HepG2 (cell line): ENCODE data around the gene FALEC. TPM values are rescaled to one million over a fixed set of nuclear protein-coding genes. Genes with fewer than 3 reads are reported as not detected.

ENCODE experiments used
- ATF7 ChIP-seq, 2 experiments: fragments of 450-650 bp in 1 of 2; sonication (generic) in 1 of 2; formaldehyde crosslinking in 1 of 2; IDR thresholded peaks; 2 replicates each; pipeline versions ENCODE4 v1.4.0 to v1.6.1; 2016 to 2020; ENCODE audit warnings: antibody characterized with exemption in 1 of 2, mild to moderate bottlenecking in 1 of 2, missing genetic modification reagents in 1 of 2
- BRD4 ChIP-seq: sonication (generic); formaldehyde crosslinking; IDR thresholded peaks from 2 replicates; pipeline ENCODE4 v1.4.0; 2020; ENCODE audit warnings: missing genetic modification reagents
- CHCHD3 ChIP-seq: sonication (generic); formaldehyde crosslinking; IDR thresholded peaks from 2 replicates; pipeline ENCODE4 v1.8.0; 2022; ENCODE audit warnings: mild to moderate bottlenecking, missing genetic modification reagents, moderate library complexity
- CHD4 ChIP-seq: fragments of 200-600 bp; sonication (generic); IDR thresholded peaks from 2 replicates; pipeline ENCODE4 v1.7.0; 2017; ENCODE audit warnings: mild to moderate bottlenecking, low read length, borderline replicate concordance
- DR1 ChIP-seq: sonication (generic); formaldehyde crosslinking; IDR thresholded peaks from 2 replicates; pipeline ENCODE4 v1.8.0; 2021; ENCODE audit warnings: mild to moderate bottlenecking, missing genetic modification reagents, inconsistent platforms
- HCFC1 ChIP-seq: fragments of 150-350 bp; IDR thresholded peaks from 2 replicates; pipeline ENCODE4 v1.6.1; 2014; ENCODE audit warnings: low read depth, low read length
- HOXA9 ChIP-seq: sonication (generic); formaldehyde crosslinking; IDR thresholded peaks from 2 replicates; pipeline ENCODE4 v1.8.1; 2022; ENCODE audit warnings: missing genetic modification reagents, mild to moderate bottlenecking, moderate library complexity, borderline replicate concordance
- IKZF4 ChIP-seq: sonication (generic); formaldehyde crosslinking; IDR thresholded peaks from 2 replicates; pipeline ENCODE4 v1.5.1; 2020; ENCODE audit warnings: borderline replicate concordance, mild to moderate bottlenecking, low read depth, missing genetic modification reagents; ENCODE audit errors: not compliant biosample characterization
- MIER3 ChIP-seq: IDR thresholded peaks from 2 replicates; pipeline ENCODE4 v1.6.1; 2016; ENCODE audit warnings: missing compliant biosample characterization, borderline replicate concordance
- MYPOP ChIP-seq: sonication (generic); formaldehyde crosslinking; IDR thresholded peaks from 2 replicates; pipeline ENCODE4 v1.8.1; 2023; ENCODE audit warnings: mild to moderate bottlenecking, moderate library complexity, missing genetic modification reagents
- RAD51 ChIP-seq: fragments of 450-650 bp; IDR thresholded peaks from 2 replicates; pipeline ENCODE4 v1.6.1; 2016; ENCODE audit warnings: borderline replicate concordance
- RFX3 ChIP-seq: IDR thresholded peaks from 2 replicates; pipeline ENCODE4 v1.6.1; 2016; ENCODE audit warnings: missing biosample characterization, missing genetic modification reagents
- SATB2 ChIP-seq: sonication (generic); formaldehyde crosslinking; IDR thresholded peaks from 2 replicates; pipeline ENCODE4 v1.5.0; 2020; ENCODE audit warnings: missing genetic modification reagents
- SIN3A ChIP-seq: IDR thresholded peaks from 2 replicates; pipeline ENCODE4 v1.6.1; 2011; ENCODE audit warnings: low read depth, mild to moderate bottlenecking, control low read depth, low read length, borderline replicate concordance
- SYNCRIP ChIP-seq: fragments of 200-400 bp; formaldehyde crosslinking; IDR thresholded peaks from 2 replicates; pipeline ENCODE4 v1.6.1; 2018; ENCODE audit warnings: mild to moderate bottlenecking, low read depth, low read length; ENCODE audit not compliant: insufficient read depth
- XRCC5 ChIP-seq: fragments of 200-400 bp; formaldehyde crosslinking; optimal IDR thresholded peaks from 2 replicates; pipeline ENCODE3; 2017; ENCODE audit warnings: mild to moderate bottlenecking, low read length
- ZBTB21 ChIP-seq: sonication (generic); formaldehyde crosslinking; IDR thresholded peaks from 2 replicates; pipeline ENCODE4 v1.4.0; 2020; ENCODE audit warnings: missing genetic modification reagents
- ZEB1 ChIP-seq: IDR thresholded peaks from 2 replicates; pipeline ENCODE4 v1.6.1; 2012; ENCODE audit warnings: mild to moderate bottlenecking, low read depth, inconsistent platforms; ENCODE audit not compliant: insufficient replicate concordance
- ZNF205 ChIP-seq: IDR thresholded peaks from 2 replicates; pipeline ENCODE4 v1.6.1; 2018; ENCODE audit warnings: missing biosample characterization, missing genetic modification reagents
- ZNF230 ChIP-seq: sonication (generic); formaldehyde crosslinking; IDR thresholded peaks from 2 replicates; pipeline ENCODE4 v1.4.0; 2020; ENCODE audit warnings: mild to moderate bottlenecking, missing genetic modification reagents
- ZNF263 ChIP-seq: sonication (generic); formaldehyde crosslinking; IDR thresholded peaks from 2 replicates; pipeline ENCODE4 v1.4.0; 2020; ENCODE audit warnings: missing genetic modification reagents
- ZZZ3 ChIP-seq: sonication (generic); formaldehyde crosslinking; IDR thresholded peaks from 2 replicates; pipeline ENCODE4 v1.4.0; 2020; ENCODE audit warnings: missing genetic modification reagents, mild to moderate bottlenecking, borderline replicate concordance
- polyA plus RNA-seq, 8 experiments: library from polyadenylated mRNA; depleted of rRNA in 3 of 8; stranded (reverse) in 7 of 8; unstranded in 1 of 8; fragments of >200 nt; fragmentation: Illumina TruSeq in 4 of 8; extraction: Trizol in 4 of 8; gene quantifications; 2 replicates each; pipeline versions ENCODE4 v1.2.1 to v1.2.3, GENCODE V29; 2011 to 2016; ENCODE audit warnings: low read depth in 4 of 8, missing spikeins in 1 of 8, mixed read lengths in 1 of 8; ENCODE audit not compliant: insufficient read depth in 1 of 8
- total RNA-seq, 5 experiments: library from RNA; depleted of rRNA; stranded (reverse); fragments of >200 nt; fragmentation: Illumina TruSeq; extraction: Trizol; gene quantifications; 2 replicates each; pipeline ENCODE4 v1.2.3, GENCODE V29; 2016; ENCODE audit warnings: low read depth in 1 of 5
- TF ChIP-seq, protein P1 (sequence below): sonication (generic); formaldehyde crosslinking; IDR thresholded peaks from 2 replicates; pipeline ENCODE4 v1.4.0; 2020; ENCODE audit warnings: missing genetic modification reagents
- TF ChIP-seq, protein P2 (sequence below): sonication (generic); formaldehyde crosslinking; IDR thresholded peaks from 2 replicates; pipeline ENCODE4 v1.4.0; 2020; ENCODE audit warnings: mild to moderate bottlenecking, missing genetic modification reagents
- TF ChIP-seq, protein P3 (sequence below): sonication (generic); formaldehyde crosslinking; IDR thresholded peaks from 2 replicates; pipeline ENCODE4 v1.5.0; 2020; ENCODE audit warnings: mild to moderate bottlenecking, missing genetic modification reagents
- TF ChIP-seq, protein P4 (sequence below): sonication (generic); formaldehyde crosslinking; conservative IDR thresholded peaks from 2 replicates; pipeline ENCODE4 v1.4.0; 2020; ENCODE audit warnings: missing genetic modification reagents

FALEC gene
- total and polyA plus RNA-seq, 2 of the 13 experiments (the other 11 are each of a cell fraction or from before 2014, with no cell fraction given): 0.33 to 0.71 TPM

DNA sequence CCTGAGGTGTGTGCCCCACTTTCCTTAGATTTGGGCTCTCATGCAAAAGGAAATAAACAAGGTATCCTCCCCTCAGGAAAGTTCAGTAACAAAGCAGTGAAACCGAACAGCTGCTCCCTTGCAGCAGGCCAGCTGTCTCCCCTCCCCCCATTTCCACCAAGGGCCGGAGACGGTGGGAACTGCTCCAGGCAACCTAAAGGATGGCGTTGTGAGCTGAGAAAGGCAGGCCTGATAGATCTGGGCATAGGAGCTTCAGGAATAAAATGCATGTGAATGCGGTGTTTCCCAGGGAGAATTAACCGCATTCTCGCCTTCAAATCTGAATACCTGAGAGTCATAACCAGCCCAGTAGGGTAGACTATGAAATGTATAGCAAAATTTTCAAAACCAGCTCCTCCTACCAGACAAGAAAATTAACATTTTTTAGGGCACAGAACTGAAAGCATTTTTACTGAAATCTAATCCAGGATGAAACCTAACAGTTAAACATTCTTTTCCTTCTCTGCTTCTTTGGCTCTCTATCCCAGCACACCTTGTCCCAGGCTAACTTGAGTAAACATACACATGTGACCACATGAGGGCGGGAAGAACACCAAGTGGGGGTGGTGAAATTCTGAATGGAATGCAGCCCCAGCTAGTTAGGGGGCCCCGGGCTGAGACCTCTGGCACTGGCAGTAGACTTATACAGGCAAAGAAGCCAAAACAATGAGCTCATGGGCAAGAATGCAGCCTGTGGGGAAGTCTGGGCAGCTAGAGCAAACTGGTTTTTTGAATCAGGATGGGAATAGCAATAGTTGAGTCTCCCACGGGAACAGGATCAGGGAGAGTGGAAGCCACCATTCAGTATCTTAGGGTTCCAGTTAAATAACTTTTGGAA is 52.4 kb downstream of the FALEC start (continued):
- TF ChIP-seq ZEB1 (no peak), CHD4 (no peak), ZNF263 (CRISPR knock-in tag) (no peak; the same call in 1 of the 2 replicates), ATF7 (IDR thresholded peaks at IDR 0.05) (no peak), ATF7 (CRISPR knock-in tag; IDR thresholded peaks at IDR 0.05) (peak; percentile 20; the same call in 1 of the 2 replicates), ZBTB21 (no peak), HOXA9 (no peak), ZZZ3 (CRISPR knock-in tag) (no peak), IKZF4 (no peak), HCFC1 (no peak), MYPOP (CRISPR knock-in tag) (no peak; the same call in 1 of the 2 replicates), CHCHD3 (CRISPR knock-in tag) (no peak), ZNF230 (no peak), RAD51 (no peak), SIN3A (no peak), XRCC5 (no peak), ZNF205 (CRISPR knock-in tag) (no peak), MIER3 (0 out of 2 replicates have a peak, but pooled peaks have one; percentile 5), DR1 (no peak), SYNCRIP (no peak), RFX3 (CRISPR knock-in tag) (no peak), BRD4 (CRISPR knock-in tag) (no peak), SATB2 (CRISPR knock-in tag) (no peak)
- TF ChIP-seq, protein P1, sequence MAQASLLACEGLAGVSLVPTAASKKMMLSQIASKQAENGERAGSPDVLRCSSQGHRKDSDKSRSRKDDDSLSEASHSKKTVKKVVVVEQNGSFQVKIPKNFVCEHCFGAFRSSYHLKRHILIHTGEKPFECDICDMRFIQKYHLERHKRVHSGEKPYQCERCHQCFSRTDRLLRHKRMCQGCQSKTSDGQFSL: no peak
- TF ChIP-seq, protein P2, sequence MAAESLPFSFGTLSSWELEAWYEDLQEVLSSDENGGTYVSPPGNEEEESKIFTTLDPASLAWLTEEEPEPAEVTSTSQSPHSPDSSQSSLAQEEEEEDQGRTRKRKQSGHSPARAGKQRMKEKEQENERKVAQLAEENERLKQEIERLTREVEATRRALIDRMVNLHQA (CRISPR knock-in tag): no peak
- TF ChIP-seq, protein P3, sequence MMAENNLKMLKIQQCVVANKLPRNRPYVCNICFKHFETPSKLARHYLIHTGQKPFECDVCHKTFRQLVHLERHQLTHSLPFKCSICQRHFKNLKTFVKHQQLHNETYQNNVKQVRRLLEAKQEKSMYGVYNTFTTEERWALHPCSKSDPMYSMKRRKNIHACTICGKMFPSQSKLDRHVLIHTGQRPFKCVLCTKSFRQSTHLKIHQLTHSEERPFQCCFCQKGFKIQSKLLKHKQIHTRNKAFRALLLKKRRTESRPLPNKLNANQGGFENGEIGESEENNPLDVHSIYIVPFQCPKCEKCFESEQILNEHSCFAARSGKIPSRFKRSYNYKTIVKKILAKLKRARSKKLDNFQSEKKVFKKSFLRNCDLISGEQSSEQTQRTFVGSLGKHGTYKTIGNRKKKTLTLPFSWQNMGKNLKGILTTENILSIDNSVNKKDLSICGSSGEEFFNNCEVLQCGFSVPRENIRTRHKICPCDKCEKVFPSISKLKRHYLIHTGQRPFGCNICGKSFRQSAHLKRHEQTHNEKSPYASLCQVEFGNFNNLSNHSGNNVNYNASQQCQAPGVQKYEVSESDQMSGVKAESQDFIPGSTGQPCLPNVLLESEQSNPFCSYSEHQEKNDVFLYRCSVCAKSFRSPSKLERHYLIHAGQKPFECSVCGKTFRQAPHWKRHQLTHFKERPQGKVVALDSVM: no peak
- TF ChIP-seq, protein P4, sequence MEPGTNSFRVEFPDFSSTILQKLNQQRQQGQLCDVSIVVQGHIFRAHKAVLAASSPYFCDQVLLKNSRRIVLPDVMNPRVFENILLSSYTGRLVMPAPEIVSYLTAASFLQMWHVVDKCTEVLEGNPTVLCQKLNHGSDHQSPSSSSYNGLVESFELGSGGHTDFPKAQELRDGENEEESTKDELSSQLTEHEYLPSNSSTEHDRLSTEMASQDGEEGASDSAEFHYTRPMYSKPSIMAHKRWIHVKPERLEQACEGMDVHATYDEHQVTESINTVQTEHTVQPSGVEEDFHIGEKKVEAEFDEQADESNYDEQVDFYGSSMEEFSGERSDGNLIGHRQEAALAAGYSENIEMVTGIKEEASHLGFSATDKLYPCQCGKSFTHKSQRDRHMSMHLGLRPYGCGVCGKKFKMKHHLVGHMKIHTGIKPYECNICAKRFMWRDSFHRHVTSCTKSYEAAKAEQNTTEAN (CRISPR knock-in tag): 0 out of 2 replicates have a peak, but pooled peaks have one; percentile 36
